ENCODE measurements around the gene BEND6. TPM values are rescaled to one million over a fixed set of nuclear protein-coding genes. Genes with fewer than 3 reads are reported as not detected.

The BEND6 gene
- total and polyA plus RNA-seq, 2 of the 4 experiments (the other 2 are of a cell fraction): 4.1 to 9.7 TPM

DNA sequence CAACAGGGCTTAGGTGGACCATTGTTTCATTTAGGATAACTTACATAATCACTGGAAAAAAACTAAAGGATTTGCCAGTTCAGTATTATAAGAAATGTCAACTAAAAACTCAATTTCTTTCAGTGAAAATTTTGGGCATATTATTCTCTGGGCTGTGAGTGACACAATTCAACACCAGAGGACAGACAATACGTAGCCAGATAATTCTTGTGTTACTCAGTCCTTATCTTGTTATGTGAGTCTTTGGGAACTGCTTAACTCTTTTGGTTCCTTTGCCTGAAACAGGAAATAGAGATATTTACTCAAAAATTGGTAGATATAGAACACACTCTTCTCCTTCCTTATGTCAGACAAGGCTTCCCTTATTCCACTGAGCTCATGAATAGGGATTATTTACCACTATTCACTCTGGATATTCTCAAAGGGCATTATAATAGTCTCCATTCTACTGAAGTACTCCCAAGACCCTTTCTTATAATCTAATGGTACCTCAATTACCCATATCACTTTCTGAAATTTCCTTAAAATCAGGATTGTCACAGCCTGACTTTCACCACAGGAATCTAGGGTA, 4.9 kb upstream of the BEND6 start:
- ATAC-seq (ENCODE audit: low read depth) (no peak), DNase-seq (peak; percentile 58)
- intact Hi-C loops (cut with micrococcal nuclease) (loop anchor here (10.0 kb wide), 1 partner anchor 305 kb away; the partner anchor contains the start of gene DST), in situ Hi-C loops (cut with MboI; ENCODE audit: low sequenced_read_pairs) (no loop called here), dilution Hi-C loops (cut with HindIII; ENCODE audit: low sequenced_read_pairs, unreplicated experiment) (no loop called here)
- CTCF ChIA-PET: interaction anchor here (1.6 kb wide), 1 partner anchor 45 kb away, joined by 3 read pairs; no protein-coding TSS in a partner anchor
- H3K56ac ChIP-seq (ENCODE audit: extremely low read depth, insufficient read depth, low read length): no peak overlapping the region
- H4K5ac ChIP-seq (ENCODE audit: low read depth, low read length): no peak overlapping the region
- no peak overlapping the region for H3K23ac ChIP-seq (ENCODE audit: low read depth, low read length)
- H3K4me2 ChIP-seq (ENCODE audit: low read depth, low read length): peak overlapping the region; percentile 14; the same call in 1 of the 2 replicates
- TF ChIP-seq NFE2L2 (IDR thresholded peaks at IDR 0.05; ENCODE audit: low read depth, low read length): no peak
- TF ChIP-seq RFX5 (IDR thresholded peaks at IDR 0.05; ENCODE audit: low read depth, low read length): no peak
- no peak for TF ChIP-seq RAD21 (IDR thresholded peaks at IDR 0.05; ENCODE audit: low read length)
- TF ChIP-seq FOS (IDR thresholded peaks at IDR 0.05; ENCODE audit: low read depth, low read length): no peak
- no peak for TF ChIP-seq CEBPB (IDR thresholded peaks at IDR 0.05; ENCODE audit: low read depth, low read length)
- no peak for TF ChIP-seq RCOR1 (IDR thresholded peaks at IDR 0.05; ENCODE audit: insufficient replicate concordance, low read length)
- no peak for TF ChIP-seq CHD1 (IDR thresholded peaks at IDR 0.05; ENCODE audit: low read depth, low read length)
- TF ChIP-seq, protein P1, sequence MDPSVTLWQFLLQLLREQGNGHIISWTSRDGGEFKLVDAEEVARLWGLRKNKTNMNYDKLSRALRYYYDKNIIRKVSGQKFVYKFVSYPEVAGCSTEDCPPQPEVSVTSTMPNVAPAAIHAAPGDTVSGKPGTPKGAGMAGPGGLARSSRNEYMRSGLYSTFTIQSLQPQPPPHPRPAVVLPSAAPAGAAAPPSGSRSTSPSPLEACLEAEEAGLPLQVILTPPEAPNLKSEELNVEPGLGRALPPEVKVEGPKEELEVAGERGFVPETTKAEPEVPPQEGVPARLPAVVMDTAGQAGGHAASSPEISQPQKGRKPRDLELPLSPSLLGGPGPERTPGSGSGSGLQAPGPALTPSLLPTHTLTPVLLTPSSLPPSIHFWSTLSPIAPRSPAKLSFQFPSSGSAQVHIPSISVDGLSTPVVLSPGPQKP (IDR thresholded peaks at IDR 0.05; ENCODE audit: borderline replicate concordance, low read depth, low read length): no peak
- no peak for TF ChIP-seq MAFK (IDR thresholded peaks at IDR 0.05; ENCODE audit: low read depth, low read length)
- TF ChIP-seq, protein P2, sequence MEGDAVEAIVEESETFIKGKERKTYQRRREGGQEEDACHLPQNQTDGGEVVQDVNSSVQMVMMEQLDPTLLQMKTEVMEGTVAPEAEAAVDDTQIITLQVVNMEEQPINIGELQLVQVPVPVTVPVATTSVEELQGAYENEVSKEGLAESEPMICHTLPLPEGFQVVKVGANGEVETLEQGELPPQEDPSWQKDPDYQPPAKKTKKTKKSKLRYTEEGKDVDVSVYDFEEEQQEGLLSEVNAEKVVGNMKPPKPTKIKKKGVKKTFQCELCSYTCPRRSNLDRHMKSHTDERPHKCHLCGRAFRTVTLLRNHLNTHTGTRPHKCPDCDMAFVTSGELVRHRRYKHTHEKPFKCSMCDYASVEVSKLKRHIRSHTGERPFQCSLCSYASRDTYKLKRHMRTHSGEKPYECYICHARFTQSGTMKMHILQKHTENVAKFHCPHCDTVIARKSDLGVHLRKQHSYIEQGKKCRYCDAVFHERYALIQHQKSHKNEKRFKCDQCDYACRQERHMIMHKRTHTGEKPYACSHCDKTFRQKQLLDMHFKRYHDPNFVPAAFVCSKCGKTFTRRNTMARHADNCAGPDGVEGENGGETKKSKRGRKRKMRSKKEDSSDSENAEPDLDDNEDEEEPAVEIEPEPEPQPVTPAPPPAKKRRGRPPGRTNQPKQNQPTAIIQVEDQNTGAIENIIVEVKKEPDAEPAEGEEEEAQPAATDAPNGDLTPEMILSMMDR (conservative IDR thresholded peaks at IDR 0.05; ENCODE audit: low read depth, low read length): no peak
- H3K4ac ChIP-seq (ENCODE audit: low read depth, low read length): no peak overlapping the region
- H2AK5ac ChIP-seq (ENCODE audit: low read depth, low read length): no peak overlapping the region
- H2BK5ac ChIP-seq (ENCODE audit: low read depth, low read length, poor library complexity, severe bottlenecking): peak overlapping the region; percentile 5
- H3K27ac ChIP-seq (ENCODE audit: insufficient read depth, low read length): no peak overlapping the region
- H4K20me1 ChIP-seq (ENCODE audit: insufficient read depth, low read length): no peaks in the 10 kb centered on the region; the same call in 1 of the 2 replicates
- H2AFZ ChIP-seq (replicated peaks; ENCODE audit: low read length, poor library complexity): no peak overlapping the region
- H2BK20ac ChIP-seq (ENCODE audit: low read depth, low read length): no peak overlapping the region
- no peak overlapping the region for H4K8ac ChIP-seq (ENCODE audit: low read depth in 2 of 2, low read length in 2 of 2)
- no peak overlapping the region for H2AK9ac ChIP-seq (replicated peaks; ENCODE audit: low read depth, low read length, poor library complexity)
- no peaks in the 10 kb centered on the region for H3K9me3 ChIP-seq (ENCODE audit: control insufficient read depth, insufficient read depth, low read length)
- H3K36me3 ChIP-seq (ENCODE audit: control insufficient read depth, insufficient read depth, low read length): peaks cover 6% of the 10 kb centered on the region
- WGBS, 2 experiments (ENCODE audit: extremely low coverage in 2 of 2, insufficient read length in 1 of 2): no CpG with 5 or more reads among the region's 1 CpG
- no peak overlapping the region for H3K14ac ChIP-seq (replicated peaks; ENCODE audit: low read depth, low read length)
- no peak overlapping the region for H2BK15ac ChIP-seq (ENCODE audit: low read depth, low read length)
- H3K79me1 ChIP-seq (ENCODE audit: low read depth in 1 of 2, low read length in 2 of 2): peaks cover 14 to 39% of the 10 kb centered on the region in 2 experiments
- H2BK120ac ChIP-seq (ENCODE audit: low read depth, low read length): no peak overlapping the region
- BruUV-seq (replicated peaks): no TSS peak
- H3K4me3 ChIP-seq (ENCODE audit: insufficient read depth, low read depth, low read length): no peak overlapping the region
- no peak overlapping the region; the same call in 1 of the 2 replicates for H3K18ac ChIP-seq (ENCODE audit: low read depth, low read length)
- no peak overlapping the region for H4K91ac ChIP-seq (ENCODE audit: insufficient read depth, low read depth, low read length)
- no peaks in the 10 kb centered on the region for H3K27me3 ChIP-seq (ENCODE audit: control insufficient read depth, insufficient read depth, low read length)
- H3K9ac ChIP-seq (ENCODE audit: low read depth, low read length): no peak overlapping the region
- no peaks in the 10 kb centered on the region for H3K9me1 ChIP-seq (ENCODE audit: insufficient read depth, low read length)
- POLR2A ChIA-PET (ENCODE audit: unreplicated experiment): no interaction called here
- peaks cover 8% of the 10 kb centered on the region for H3K4me1 ChIP-seq (ENCODE audit: control insufficient read depth, insufficient read depth, low read length)

All from IMR-90 (cell line).